K562 (cell line): ENCODE results near the gene MFSD11. TPM values are rescaled to one million over a fixed set of nuclear protein-coding genes. Genes with fewer than 3 reads are reported as not detected.

Experiments
- ATF7 ChIP-seq: fragments of 450-650 bp; IDR thresholded peaks from 2 replicates; pipeline ENCODE4 v1.7.1; 2014; ENCODE audit warnings: mild to moderate bottlenecking, moderate library complexity
- CBX1 ChIP-seq: sonication (generic); IDR thresholded peaks from 2 replicates; pipeline ENCODE4 v1.6.1; 2016; ENCODE audit warnings: antibody characterized with exemption, low read depth, mild to moderate bottlenecking
- CHD4 ChIP-seq: fragments of 200-600 bp; sonication (generic); IDR thresholded peaks from 3 replicates; pipeline ENCODE4 v1.6.1; 2012; ENCODE audit warnings: low read depth, mild to moderate bottlenecking, mixed read lengths, low read length, inconsistent platforms; ENCODE audit not compliant: insufficient read depth, insufficient replicate concordance, poor library complexity, severe bottlenecking
- CREB5 ChIP-seq: fragments of 250-450 bp; sonication (Bioruptor Pico); IDR thresholded peaks from 2 replicates; pipeline ENCODE4 v1.5.0; 2020; ENCODE audit warnings: mild to moderate bottlenecking
- CTBP1 ChIP-seq: fragments of 450-650 bp; IDR thresholded peaks from 2 replicates; pipeline ENCODE4 v1.6.1; 2016; ENCODE audit warnings: borderline replicate concordance
- DEAF1 ChIP-seq: fragments of 450-650 bp; formaldehyde crosslinking; IDR thresholded peaks from 2 replicates; pipeline ENCODE4 v1.4.0; 2020; ENCODE audit warnings: mild to moderate bottlenecking, moderate library complexity
- GABPB1 ChIP-seq: sonication (generic); formaldehyde crosslinking; IDR thresholded peaks from 2 replicates; pipeline ENCODE4 v1.8.0; 2022; ENCODE audit warnings: mild to moderate bottlenecking, missing genetic modification reagents
- HNRNPLL ChIP-seq: fragments of 200-400 bp; formaldehyde crosslinking; IDR thresholded peaks from 2 replicates; pipeline ENCODE4 v1.6.1; 2017; ENCODE audit warnings: low read length, low read depth, mild to moderate bottlenecking; ENCODE audit not compliant: poor library complexity, severe bottlenecking
- KAT8 ChIP-seq: fragments of 450-650 bp; IDR thresholded peaks from 2 replicates; pipeline ENCODE4 v1.6.1; 2016; ENCODE audit warnings: low read depth, mild to moderate bottlenecking
- MBD1 ChIP-seq: fragments of 250-450 bp; sonication (Bioruptor Pico); IDR thresholded peaks from 2 replicates; pipeline ENCODE4 v1.8.0; 2022; ENCODE audit warnings: inconsistent platforms
- PURB ChIP-seq: sonication (generic); formaldehyde crosslinking; IDR thresholded peaks from 2 replicates; pipeline ENCODE4 v1.9.0; 2021; ENCODE audit warnings: low read depth, mild to moderate bottlenecking, missing genetic modification reagents
- RBFOX2 ChIP-seq: fragments of 200-400 bp; formaldehyde crosslinking; IDR thresholded peaks from 2 replicates; pipeline ENCODE4 v1.6.1; 2017; ENCODE audit warnings: low read depth, mild to moderate bottlenecking, low read length, moderate library complexity
- ZNF12 ChIP-seq: sonication (generic); formaldehyde crosslinking; IDR thresholded peaks from 2 replicates; pipeline ENCODE4 v1.4.0; 2020; ENCODE audit warnings: mild to moderate bottlenecking, missing genetic modification reagents
- ZNF146 ChIP-seq: IDR thresholded peaks from one replicate; pipeline ENCODE4 v1.6.1; 2018; ENCODE audit warnings: missing compliant biosample characterization; ENCODE audit not compliant: unreplicated experiment
- ZNF274 ChIP-seq: IDR thresholded peaks from 2 replicates; pipeline ENCODE4 v1.6.1; 2011; ENCODE audit warnings: low read depth, mild to moderate bottlenecking, low read length, moderate library complexity, borderline replicate concordance
- ZNF277 ChIP-seq: fragments of 250-450 bp; sonication (Bioruptor Pico); IDR thresholded peaks from 2 replicates; pipeline ENCODE4 v1.8.0; 2022; ENCODE audit warnings: inconsistent platforms, mild to moderate bottlenecking, moderate library complexity, borderline replicate concordance
- ZNF384 ChIP-seq: IDR thresholded peaks from 2 replicates; pipeline ENCODE4 v1.6.1; 2012; ENCODE audit warnings: low read depth, low read length, improper control_type of control experiment
- ZNF740 ChIP-seq, 3 experiments: fragments of 200-800 bp in 1 of 3; sonication (Bioruptor generic) in 1 of 3; sonication (generic) in 1 of 3; formaldehyde crosslinking in 1 of 3; IDR thresholded peaks; 2 replicates each; pipeline versions ENCODE4 v1.6.1 to v1.8.0; 2016 to 2022; ENCODE audit warnings: mild to moderate bottlenecking in 2 of 3, missing compliant biosample characterization in 2 of 3, missing genetic modification characterization in 2 of 3, missing genetic modification reagents in 1 of 3
- ZNF764 ChIP-seq: fragments of 250-450 bp; sonication (Bioruptor Pico); IDR thresholded peaks from 2 replicates; pipeline ENCODE4 v1.4.0; 2020; ENCODE audit warnings: low read depth, mild to moderate bottlenecking, moderate library complexity
- polyA plus RNA-seq, 8 experiments: library from polyadenylated mRNA; depleted of rRNA in 4 of 8; stranded (reverse) in 5 of 8; unstranded in 3 of 8; fragments of >200 nt; fragmentation: Nextera tagmentation in 2 of 8; fragmentation: Illumina TruSeq in 1 of 8; extraction: Ambion mirVana in 2 of 8; extraction: Trizol in 1 of 8; gene quantifications; 2 replicates each; pipeline versions ENCODE4 v1.2.1 to v1.2.3, GENCODE V29; 2011 to 2014; ENCODE audit warnings: inconsistent platforms in 1 of 8, missing spikeins in 1 of 8
- total RNA-seq, 7 experiments: library from RNA; depleted of rRNA in 6 of 7; stranded (reverse); fragments of >200 nt in 6 of 7; fragmentation: Illumina TruSeq in 2 of 7; extraction: Trizol in 2 of 7; gene quantifications; 2 replicates each; pipeline versions ENCODE4 v1.2.1 to v1.2.3, GENCODE V29; 2011 to 2021; ENCODE audit warnings: low replicate concordance in 1 of 7

Gene MFSD11
- total and polyA plus RNA-seq, 9 of the 15 experiments (the other 6 are each of a cell fraction or from before 2014, with no cell fraction given) = 14.4 to 24.5 (median 19.9) TPM

- no peak for TF ChIP-seq MBD1 (CRISPR knock-in tag)
- TF ChIP-seq PURB = no peak
- peak; percentile 13 for TF ChIP-seq ATF7
- peak; percentile 89 for TF ChIP-seq GABPB1
- no peak for TF ChIP-seq HNRNPLL
- peak; percentile 80 for TF ChIP-seq RBFOX2
- no peak for TF ChIP-seq ZNF277 (CRISPR knock-in tag)
- no peak for TF ChIP-seq CREB5 (CRISPR knock-in tag)
- no peak; the same call in 1 of the 2 replicates for TF ChIP-seq ZNF740 (CRISPR knock-in tag; IDR thresholded peaks at IDR 0.05)
- peak in 1 of 2 experiments; percentile 26; a peak in 1 of 4 replicates for TF ChIP-seq ZNF740 (tag; IDR thresholded peaks at IDR 0.05)
- TF ChIP-seq CHD4 = no peak
- 0 out of 2 replicates have a peak, but pooled peaks have one; percentile 30 for TF ChIP-seq DEAF1 (CRISPR knock-in tag)
- TF ChIP-seq CTBP1 = peak; percentile 57
- peak; percentile 72 for TF ChIP-seq CBX1
- TF ChIP-seq KAT8 = no peak
- TF ChIP-seq ZNF146 (CRISPR knock-in tag) = no peak
- TF ChIP-seq ZNF12 (CRISPR knock-in tag) = peak; percentile 57
- TF ChIP-seq ZNF384 = peak; percentile 19; the same call in 1 of the 2 replicates
- no peak for TF ChIP-seq ZNF274
- no peak for TF ChIP-seq ZNF764 (CRISPR knock-in tag)
Measured at GRCh38 chr17:76726776-76727718, 10.9 kb upstream of the MFSD11 start, which contains the start of gene METTL23 (continued).
